Ovary (tissue), 9 donors: ENCODE results near the gene TLE2. TPM values are rescaled to one million over a fixed set of nuclear protein-coding genes. Genes with fewer than 3 reads are reported as not detected.

Experiments
- DNase-seq, 5 donors: peaks; one replicate each; pipeline ENCODE4 v3.0.0-alpha.2; 2019 to 2020
- H3K27ac ChIP-seq, 2 donors: fragments of 200-600 bp; one replicate each; pipeline versions ENCODE4 v1.5.1 to v1.8.0; 2019 to 2022
- H3K27me3 ChIP-seq: fragments of 200-600 bp; one replicate; pipeline ENCODE4 v1.8.0; 2022
- H3K36me3 ChIP-seq: fragments of 200-600 bp; sonication (generic); one replicate; pipeline ENCODE4 v1.5.1; 2019
- H3K4me1 ChIP-seq: one replicate; pipeline ENCODE4 v1.8.1; 2013; ENCODE audit warnings: mild to moderate bottlenecking, moderate library complexity; ENCODE audit not compliant: insufficient read depth
- H3K4me3 ChIP-seq: fragments of 200-600 bp; sonication (generic); one replicate; pipeline ENCODE4 v1.5.1; 2017
- H3K9me3 ChIP-seq, 2 donors: fragments of 200-600 bp in 1 of 2; sonication (generic) in 1 of 2; one replicate each; pipeline versions ENCODE4 v1.5.1 to v1.8.1; 2013 to 2019; ENCODE audit warnings: mild to moderate bottlenecking in 1 of 2, moderate library complexity in 1 of 2
- CTCF ChIP-seq, 3 donors: fragments of 450-650 bp in 2 of 3; fragments of 200-600 bp in 1 of 3; IDR thresholded peaks; one replicate each; pipeline versions ENCODE4 v1.5.1 to v1.8.0; 2016 to 2022; ENCODE audit warnings: antibody characterized with exemption in 3 of 3, mild to moderate bottlenecking in 1 of 3
- EP300 ChIP-seq: sonication (generic); formaldehyde crosslinking; IDR thresholded peaks from one replicate; pipeline ENCODE4 v1.6.1; 2017; ENCODE audit warnings: antibody characterized with exemption
- POLR2A ChIP-seq: fragments of 450-650 bp; IDR thresholded peaks from one replicate; pipeline ENCODE4 v1.6.1; 2017; ENCODE audit warnings: antibody characterized with exemption, mild to moderate bottlenecking, moderate library complexity
- WGBS, 3 donors: extraction: QIAGEN DNeasy Blood & Tissue Kit in 1 of 3; methylation state at CpG; one replicate each; pipeline versions ENCODE4 v1.1.5 to v1.1.7; 2013 to 2017; 5-methylcytosine and 5-hydroxymethylcytosine counted together
- intact Hi-C, 4 donors: fragments of 100-400 bp; cut with DNase I; formaldehyde crosslinking; loops; one replicate each; pipeline versions ENCODE4 v1.11.0 to v1.15.1; 2022 to 2023
- polyA plus RNA-seq, 2 donors: library from polyadenylated mRNA; stranded (reverse); fragments of 200-250 nt in 1 of 2; fragments of 350-450 nt in 1 of 2; fragmentation: Illumina TruSeq in 1 of 2; extraction: RNeasy Lipid Tissue Mini Kit (QIAGEN cat#74804) in 1 of 2; gene quantifications; one replicate each; pipeline ENCODE4 v1.2.3, GENCODE V29; 2013 to 2014
- total RNA-seq, 7 donors: library from RNA; depleted of rRNA in 2 of 7; stranded (reverse); fragments of >200 nt in 2 of 7; fragmentation: NEBNext Ultra II Directional in 3 of 7; extraction: Animal tissue kit (Norgen Biotek cat#: 25700) in 3 of 7; gene quantifications; one replicate each; pipeline versions ENCODE4 v1.1.0 to v1.2.4, GENCODE V29; 2016 to 2023
- donor health status: DM: no; HTN: no; CAD: no; lungs with moderate emphysema.
- donor health status: DM: no; HTN: no; CAD: no.
- donor health status: Bipolar disorder and iron deficiency.
- donor health status: DM: yes; HTN: yes; CAD: no.
- donor health status: DM: no; HTN: no; CAD: no.
- donor health status: DM: yes; HTN: yes; CAD: no.

Gene TLE2
- total and polyA plus RNA-seq, 9 donors: 15.1 to 43.9 (median 35.0) TPM

- WGBS, 3 donors: 85 to 92% (median 92%) methylated on average over 5 of the region's 5 CpGs
- intact Hi-C loops: loop anchor here in 1 of 4 donors (5.0 kb wide), 1 partner anchor 45 kb away; the partner anchor contains the start of gene TLE2
- no peak for DNase-seq
- H3K27me3 ChIP-seq: no peaks in the 10 kb centered on the region
- no peak overlapping the region for H3K27ac ChIP-seq
- no peaks in the 10 kb centered on the region for H3K36me3 ChIP-seq
- no peaks in the 10 kb centered on the region for H3K9me3 ChIP-seq
- no peak overlapping the region for H3K4me3 ChIP-seq
- H3K4me1 ChIP-seq: peaks cover 11% of the 10 kb centered on the region
- no peak for TF ChIP-seq CTCF (IDR thresholded peaks at IDR 0.05)
- no peak for TF ChIP-seq EP300
- no peak for TF ChIP-seq POLR2A
These were observed 47.2 kb downstream of the TLE2 start for GRCh38 chr19:2981898-2982297.

GRCh38 chr19:2978772-2979171 is 50.3 kb downstream of the TLE2 start:
- no peaks in the 10 kb centered on the region for H3K9me3 ChIP-seq
- no peak overlapping the region for H3K27ac ChIP-seq
- intact Hi-C loops: no loop called here
- no peaks in the 10 kb centered on the region for H3K27me3 ChIP-seq
- H3K36me3 ChIP-seq: no peaks in the 10 kb centered on the region
- DNase-seq: no peak
- 41 to 54% (median 51%) methylated on average over 9 of the region's 9 CpGs for WGBS, 3 donors
- peaks cover 18% of the 10 kb centered on the region for H3K4me1 ChIP-seq
- no peak for TF ChIP-seq CTCF (IDR thresholded peaks at IDR 0.05)
- TF ChIP-seq POLR2A: no peak
- H3K4me3 ChIP-seq: no peak overlapping the region

GRCh38 chr19:2978166-2978767 is 50.8 kb downstream of the TLE2 start:
- intact Hi-C loops: no loop called here
- Histone ChIP-seq H3K36me3 (no peaks in the 10 kb centered on the region), H3K4me3 (no peak overlapping the region), H3K27ac (peak overlapping the region in 1 of 2 donors; percentile 17), H3K9me3 (no peaks in the 10 kb centered on the region), H3K4me1 (peaks cover 14% of the 10 kb centered on the region), H3K27me3 (no peaks in the 10 kb centered on the region)
- DNase-seq: no peak
- no peak for TF ChIP-seq POLR2A
- no peak for TF ChIP-seq EP300
- TF ChIP-seq CTCF (IDR thresholded peaks at IDR 0.05): no peak
- WGBS, 3 donors: 80 to 82% (median 80%) methylated on average over 11 of the region's 11 CpGs

- TF ChIP-seq POLR2A (no peak), CTCF (IDR thresholded peaks at IDR 0.05) (no peak), EP300 (no peak)
- Histone ChIP-seq H3K36me3 (no peaks in the 10 kb centered on the region), H3K9me3 (no peaks in the 10 kb centered on the region), H3K27me3 (no peaks in the 10 kb centered on the region), H3K4me3 (no peak overlapping the region), H3K4me1 (peaks cover 11% of the 10 kb centered on the region), H3K27ac (peak overlapping the region in 1 of 2 donors; percentile 17)
- no peak for DNase-seq
- intact Hi-C loops: no loop called here
- 57 to 64% (median 60%) methylated on average over 10 of the region's 10 CpGs for WGBS, 3 donors
These were observed 51.3 kb downstream of the TLE2 start for GRCh38 chr19:2977746-2978138.
